Gastrocnemius medialis (tissue), 4 donors: ENCODE measurements around the gene TMEM132E. TPM values are rescaled to one million over a fixed set of nuclear protein-coding genes. Genes with fewer than 3 reads are reported as not detected.

ENCODE experiments used
- ATAC-seq, 2 donors: fragments of 150-250 bp; one replicate each; pipeline ENCODE4 v1.9.1; 2016
- DNase-seq, 2 donors: peaks; one replicate each; pipeline ENCODE4 v3.0.0-alpha.2; 2019
- H3K27ac ChIP-seq, 4 donors: fragments of 200-600 bp; sonication (generic); 1 replicate in 1 of 4; 2 replicates in 3 of 4; pipeline ENCODE4 v1.5.1; 2016 to 2018; ENCODE audit warnings: mild to moderate bottlenecking in 2 of 4, moderate library complexity in 1 of 4
- H3K27me3 ChIP-seq, 3 donors: fragments of 200-600 bp; sonication (generic) in 2 of 3; 1 replicate in 1 of 3; 2 replicates in 2 of 3; pipeline versions ENCODE4 v1.5.1 to v1.6.0; 2016 to 2019; ENCODE audit warnings: mild to moderate bottlenecking in 1 of 3, moderate library complexity in 1 of 3
- H3K36me3 ChIP-seq, 2 donors: fragments of 200-600 bp; sonication (generic) in 1 of 2; one replicate each; pipeline ENCODE4 v1.5.1; 2017 to 2018
- H3K4me1 ChIP-seq, 2 donors: fragments of 200-600 bp; sonication (generic) in 1 of 2; one replicate each; pipeline ENCODE4 v1.5.1; 2016 to 2017; ENCODE audit warnings: mild to moderate bottlenecking in 2 of 2
- H3K4me3 ChIP-seq, 4 donors: fragments of 200-600 bp; sonication (generic) in 3 of 4; 1 replicate in 1 of 4; 2 replicates in 3 of 4; pipeline ENCODE4 v1.5.1; 2016 to 2019; ENCODE audit warnings: mild to moderate bottlenecking in 2 of 4
- H3K9me3 ChIP-seq, 3 donors: fragments of 200-600 bp; sonication (generic) in 2 of 3; 1 replicate in 1 of 3; 2 replicates in 2 of 3; pipeline ENCODE4 v1.5.1; 2016 to 2019
- POLR2A ChIP-seq, 2 donors: fragments of 450-650 bp; IDR thresholded peaks; one replicate each; pipeline ENCODE4 v1.6.1; 2017; ENCODE audit warnings: antibody characterized with exemption in 2 of 2, mild to moderate bottlenecking in 2 of 2, moderate library complexity in 2 of 2
- in situ Hi-C, 4 donors: fragments of 200-750 bp; cut with MboI; loops; one replicate each; pipeline versions ENCODE4 v1.15.0 to v1.8.0; 2017; ENCODE audit warnings: low sequenced_read_pairs in 4 of 4
- intact Hi-C: fragments of 100-400 bp; cut with DNase I; formaldehyde crosslinking; loops from one replicate; pipeline ENCODE4 v1.15.1; 2023; ENCODE audit warnings: low total_unique reads
- total RNA-seq, 4 donors: library from RNA; depleted of rRNA; stranded (reverse); fragments of >200 nt; gene quantifications; one replicate each; pipeline versions ENCODE4 v1.1.0 to v1.2.3, GENCODE V29; 2016
- TF ChIP-seq, protein P1 (sequence below), 5 experiments: fragments of 450-650 bp in 3 of 5; fragments of 200-600 bp in 2 of 5; sonication (generic) in 2 of 5; IDR thresholded peaks in 4 of 5; conservative IDR thresholded peaks in 1 of 5; 1 replicate in 4 of 5; 2 replicates in 1 of 5; pipeline ENCODE4 v1.5.1; 2016 to 2019; ENCODE audit warnings: antibody characterized with exemption in 5 of 5, mild to moderate bottlenecking in 3 of 5, moderate library complexity in 3 of 5

The TMEM132E gene
- total RNA-seq, 4 donors from 2014 or later = not detected

- in situ Hi-C loops = loop anchor here in 1 of 4 donors (25.0 kb wide), 1 partner anchor 106 kb away; no protein-coding TSS in a partner anchor
- Histone ChIP-seq H3K4me3 (no peak overlapping the region), H3K27ac (no peak overlapping the region), H3K36me3 (no peaks in the 10 kb centered on the region), H3K4me1 (no peaks in the 10 kb centered on the region), H3K27me3 (peaks cover 0 to 4% (median 0%) of the 10 kb centered on the region in 3 donors), H3K9me3 (no peaks in the 10 kb centered on the region)
- intact Hi-C loops = no loop called here
- TF ChIP-seq, protein P1, sequence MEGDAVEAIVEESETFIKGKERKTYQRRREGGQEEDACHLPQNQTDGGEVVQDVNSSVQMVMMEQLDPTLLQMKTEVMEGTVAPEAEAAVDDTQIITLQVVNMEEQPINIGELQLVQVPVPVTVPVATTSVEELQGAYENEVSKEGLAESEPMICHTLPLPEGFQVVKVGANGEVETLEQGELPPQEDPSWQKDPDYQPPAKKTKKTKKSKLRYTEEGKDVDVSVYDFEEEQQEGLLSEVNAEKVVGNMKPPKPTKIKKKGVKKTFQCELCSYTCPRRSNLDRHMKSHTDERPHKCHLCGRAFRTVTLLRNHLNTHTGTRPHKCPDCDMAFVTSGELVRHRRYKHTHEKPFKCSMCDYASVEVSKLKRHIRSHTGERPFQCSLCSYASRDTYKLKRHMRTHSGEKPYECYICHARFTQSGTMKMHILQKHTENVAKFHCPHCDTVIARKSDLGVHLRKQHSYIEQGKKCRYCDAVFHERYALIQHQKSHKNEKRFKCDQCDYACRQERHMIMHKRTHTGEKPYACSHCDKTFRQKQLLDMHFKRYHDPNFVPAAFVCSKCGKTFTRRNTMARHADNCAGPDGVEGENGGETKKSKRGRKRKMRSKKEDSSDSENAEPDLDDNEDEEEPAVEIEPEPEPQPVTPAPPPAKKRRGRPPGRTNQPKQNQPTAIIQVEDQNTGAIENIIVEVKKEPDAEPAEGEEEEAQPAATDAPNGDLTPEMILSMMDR (IDR thresholded peaks at IDR 0.05 in 4 of 5, conservative IDR thresholded peaks at IDR 0.05 in 1 of 5) = no peak
- no peak for TF ChIP-seq POLR2A (IDR thresholded peaks at IDR 0.05)
- no peak for DNase-seq
- no peak for ATAC-seq
Observed at GRCh38 chr17:34567691-34568465, 11.5 kb upstream of the TMEM132E start.

GRCh38 chr17:34568953-34569352 is 10.4 kb upstream of the TMEM132E start:
- no peaks in the 10 kb centered on the region for H3K36me3 ChIP-seq
- peaks cover 0 to 5% (median 4%) of the 10 kb centered on the region in 3 donors for H3K27me3 ChIP-seq
- H3K27ac ChIP-seq = no peak overlapping the region
- in situ Hi-C loops = loop anchor here in 1 of 4 donors (25.0 kb wide), 1 partner anchor 107 kb away; no protein-coding TSS in a partner anchor
- TF ChIP-seq POLR2A (IDR thresholded peaks at IDR 0.05) = no peak
- TF ChIP-seq, protein P1 (IDR thresholded peaks at IDR 0.05 in 4 of 5, conservative IDR thresholded peaks at IDR 0.05 in 1 of 5) = no peak
- no peaks in the 10 kb centered on the region for H3K4me1 ChIP-seq
- H3K4me3 ChIP-seq = no peak overlapping the region
- H3K9me3 ChIP-seq = no peaks in the 10 kb centered on the region
- no peak for DNase-seq
- no peak for ATAC-seq
- intact Hi-C loops = no loop called here

DNA sequence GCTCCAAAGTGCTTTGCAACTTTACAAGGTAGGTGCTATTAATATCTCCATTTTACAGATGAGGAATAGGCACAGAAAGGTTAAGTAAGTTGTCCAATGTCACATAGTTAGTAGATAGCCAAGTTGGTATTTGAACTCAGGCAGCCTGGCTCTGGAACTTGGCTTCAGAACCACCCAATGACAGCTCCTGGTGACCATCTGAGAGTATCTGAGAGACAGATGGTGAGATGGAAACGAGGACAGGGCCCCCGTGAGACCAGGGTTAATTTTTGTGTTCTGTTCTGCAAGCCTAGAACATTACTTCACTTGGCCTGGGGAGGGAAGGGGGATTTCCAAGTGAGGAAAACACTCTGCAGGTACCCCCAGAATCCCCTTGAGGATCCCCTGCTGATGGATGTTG is 9.8 kb upstream of the TMEM132E start:
- Histone ChIP-seq H3K36me3 (no peaks in the 10 kb centered on the region), H3K27ac (no peak overlapping the region), H3K27me3 (peaks cover 0 to 6% (median 4%) of the 10 kb centered on the region in 3 donors), H3K4me1 (no peaks in the 10 kb centered on the region), H3K9me3 (no peaks in the 10 kb centered on the region), H3K4me3 (no peak overlapping the region)
- ATAC-seq (no peak), DNase-seq (no peak)
- in situ Hi-C loops = loop anchor here in 1 of 4 donors (25.0 kb wide), 1 partner anchor 107 kb away; no protein-coding TSS in a partner anchor
- intact Hi-C loops = no loop called here
- TF ChIP-seq, protein P1 (IDR thresholded peaks at IDR 0.05 in 4 of 5, conservative IDR thresholded peaks at IDR 0.05 in 1 of 5) = no peak
- no peak for TF ChIP-seq POLR2A (IDR thresholded peaks at IDR 0.05)

GRCh38 chr17:34570506-34570905 is 8.9 kb upstream of the TMEM132E start:
- no peak for TF ChIP-seq POLR2A (IDR thresholded peaks at IDR 0.05)
- TF ChIP-seq, protein P1 (IDR thresholded peaks at IDR 0.05 in 4 of 5, conservative IDR thresholded peaks at IDR 0.05 in 1 of 5) = no peak
- H3K4me1 ChIP-seq = no peaks in the 10 kb centered on the region
- no peak overlapping the region for H3K27ac ChIP-seq
- H3K36me3 ChIP-seq = no peaks in the 10 kb centered on the region
- ATAC-seq (no peak), DNase-seq (no peak)
- H3K9me3 ChIP-seq = no peaks in the 10 kb centered on the region
- H3K27me3 ChIP-seq = peaks cover 0 to 7% (median 6%) of the 10 kb centered on the region in 3 donors
- intact Hi-C loops (no loop called here), in situ Hi-C loops (loop anchor here in 1 of 4 donors (25.0 kb wide), 1 partner anchor 108 kb away; no protein-coding TSS in a partner anchor)
- H3K4me3 ChIP-seq = no peak overlapping the region
